GM10248 (cell line): ENCODE results near the gene RAB13.
A peak's percentile ranks its signal among the peaks of the same experiment; 100 is the strongest.
"Not testable (repeated sequence)": the region's sequence is repeated elsewhere in the genome, so short reads cannot be mapped to it uniquely, and the experiment has no call there.

Experiments
- CTCF ChIA-PET: fragments of 300-600 bp; sonication (Branson Sonifier 250); formaldehyde crosslinking; extraction: SDS; loops from one replicate; lab custom pipeline; 2021; ENCODE audit warnings: antibody characterized with exemption; lab: Yijun Ruan, JAX
- POLR2A ChIA-PET: fragments of 350-650 bp; sonication (Branson Sonifier 250); formaldehyde crosslinking; extraction: SDS; loops from one replicate; lab custom pipeline; 2020; ENCODE audit warnings: antibody characterized with exemption; lab: Yijun Ruan, JAX
- DNase-seq: peaks from one replicate; pipeline ENCODE4 v3.0.0; 2012; ENCODE audit errors: extremely low spot score
- TF ChIP-seq, protein P1 (sequence below): IDR thresholded peaks from 2 replicates; pipeline ENCODE4 v1.5.1; 2012; ENCODE audit warnings: mild to moderate bottlenecking, low read depth; ENCODE audit errors: extremely low read depth, missing control alignments, control extremely low read depth

RAB13 gene

DNA sequence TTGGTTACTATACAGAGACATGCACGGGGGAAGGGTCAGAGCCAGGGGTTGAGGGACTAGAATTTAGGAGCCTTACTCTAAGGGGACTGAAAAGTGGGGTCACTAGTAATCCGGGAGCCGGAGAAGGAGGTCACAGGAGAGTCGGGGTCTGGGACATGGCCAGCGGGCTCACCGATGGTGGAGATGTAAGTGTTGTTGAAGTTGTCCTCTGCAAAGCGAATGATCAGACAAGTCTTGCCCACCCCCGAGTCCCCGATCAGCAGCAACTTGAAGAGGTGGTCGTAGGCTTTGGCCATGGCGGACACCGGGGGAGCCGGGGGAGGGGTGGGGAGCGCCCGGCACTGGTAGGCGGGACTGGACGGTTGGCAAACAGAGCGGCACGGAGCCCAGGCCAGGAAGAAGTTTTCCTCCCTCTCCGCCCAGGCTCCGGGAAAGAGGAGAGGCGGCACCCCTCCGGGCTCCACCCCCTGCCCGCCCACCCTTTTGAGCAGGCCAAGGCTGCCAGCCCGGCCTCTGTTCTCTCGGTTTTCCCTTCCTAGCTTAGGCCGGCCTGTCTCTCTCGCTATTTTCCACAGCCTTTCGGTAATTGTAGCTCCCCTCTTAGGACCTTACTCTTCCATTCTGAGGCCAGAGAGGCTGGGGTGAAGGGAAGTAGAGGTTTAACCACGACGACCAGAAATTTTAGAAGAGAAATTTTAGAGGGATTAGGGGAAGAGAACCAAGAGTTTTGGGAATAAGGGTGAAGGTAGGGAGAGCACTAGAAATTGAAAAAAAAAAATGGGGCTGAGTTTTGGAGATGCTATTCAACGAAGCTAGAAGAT is at the start of gene RAB13:
Gene RAB13 (minus strand): TSS at position 399 of the 821 bp plus-strand sequence. CDS start 103 bp downstream, at position 296.
- POLR2A ChIA-PET, result interaction anchor here (0.6 to 1.6 kb wide), 3 partner anchors 24 to 352 kb away, joined by 3 to 4 read pairs (median 3); partner anchors contain the start of gene CHTOP
- CTCF ChIA-PET, result interaction anchor here (0.6 to 4.1 kb wide), 37 partner anchors 9 to 476 kb away, joined by 3 to 36 read pairs (median 5); partner anchors contain the start of genes CREB3L4, DENND4B, GATAD2B and JTB
- TF ChIP-seq, protein P1, sequence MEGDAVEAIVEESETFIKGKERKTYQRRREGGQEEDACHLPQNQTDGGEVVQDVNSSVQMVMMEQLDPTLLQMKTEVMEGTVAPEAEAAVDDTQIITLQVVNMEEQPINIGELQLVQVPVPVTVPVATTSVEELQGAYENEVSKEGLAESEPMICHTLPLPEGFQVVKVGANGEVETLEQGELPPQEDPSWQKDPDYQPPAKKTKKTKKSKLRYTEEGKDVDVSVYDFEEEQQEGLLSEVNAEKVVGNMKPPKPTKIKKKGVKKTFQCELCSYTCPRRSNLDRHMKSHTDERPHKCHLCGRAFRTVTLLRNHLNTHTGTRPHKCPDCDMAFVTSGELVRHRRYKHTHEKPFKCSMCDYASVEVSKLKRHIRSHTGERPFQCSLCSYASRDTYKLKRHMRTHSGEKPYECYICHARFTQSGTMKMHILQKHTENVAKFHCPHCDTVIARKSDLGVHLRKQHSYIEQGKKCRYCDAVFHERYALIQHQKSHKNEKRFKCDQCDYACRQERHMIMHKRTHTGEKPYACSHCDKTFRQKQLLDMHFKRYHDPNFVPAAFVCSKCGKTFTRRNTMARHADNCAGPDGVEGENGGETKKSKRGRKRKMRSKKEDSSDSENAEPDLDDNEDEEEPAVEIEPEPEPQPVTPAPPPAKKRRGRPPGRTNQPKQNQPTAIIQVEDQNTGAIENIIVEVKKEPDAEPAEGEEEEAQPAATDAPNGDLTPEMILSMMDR, result no peak
- peak; percentile 52 for DNase-seq

DNA sequence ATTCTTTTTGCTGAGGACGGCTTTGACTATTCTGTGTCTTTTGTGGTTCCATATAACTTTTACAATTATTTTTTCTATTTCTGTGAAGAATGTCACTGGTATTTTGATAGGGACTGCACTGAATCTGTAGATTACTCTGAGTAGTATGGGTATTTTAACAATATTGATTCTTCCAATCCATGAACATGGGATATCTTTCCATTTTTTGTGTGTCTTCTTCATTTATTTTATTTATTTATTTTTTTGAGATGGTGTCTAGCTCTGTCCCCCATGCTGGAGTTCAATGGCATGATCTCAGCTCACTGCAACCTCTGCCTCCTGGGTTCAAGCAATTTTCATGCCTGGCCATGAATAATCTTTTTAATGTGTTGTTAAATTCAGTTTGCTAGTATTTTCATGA is 47.6 kb upstream of the RAB13 start:
- CTCF ChIA-PET, DNase-seq, POLR2A ChIA-PET: not testable (repeated sequence)

DNA sequence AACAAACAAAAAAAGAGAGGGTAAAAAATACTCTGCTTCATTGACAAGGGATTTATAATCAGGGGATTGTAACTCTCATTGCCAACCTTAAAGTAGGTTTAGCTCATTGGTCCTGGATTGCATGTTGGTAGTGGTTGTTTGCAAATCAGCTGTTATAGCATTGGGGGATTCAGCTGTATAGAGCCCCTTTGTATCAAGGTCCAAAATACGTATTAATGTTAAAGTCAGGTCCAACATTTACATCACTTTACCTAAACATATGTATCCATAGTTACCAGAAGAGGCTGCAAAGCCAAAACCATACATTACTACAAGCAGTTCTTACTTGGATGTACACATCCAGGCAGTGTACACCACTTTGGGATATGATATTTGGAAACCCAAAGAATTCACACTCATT is 33.8 kb upstream of the RAB13 start:
- CTCF ChIA-PET, result interaction anchor here (1.8 to 1.9 kb wide), 2 partner anchors 9 to 11 kb away, joined by 4 read pairs; no protein-coding TSS in a partner anchor
- POLR2A ChIA-PET, result no interaction called here
- TF ChIP-seq, protein P1, result no peak
- DNase-seq, result no peak

DNA sequence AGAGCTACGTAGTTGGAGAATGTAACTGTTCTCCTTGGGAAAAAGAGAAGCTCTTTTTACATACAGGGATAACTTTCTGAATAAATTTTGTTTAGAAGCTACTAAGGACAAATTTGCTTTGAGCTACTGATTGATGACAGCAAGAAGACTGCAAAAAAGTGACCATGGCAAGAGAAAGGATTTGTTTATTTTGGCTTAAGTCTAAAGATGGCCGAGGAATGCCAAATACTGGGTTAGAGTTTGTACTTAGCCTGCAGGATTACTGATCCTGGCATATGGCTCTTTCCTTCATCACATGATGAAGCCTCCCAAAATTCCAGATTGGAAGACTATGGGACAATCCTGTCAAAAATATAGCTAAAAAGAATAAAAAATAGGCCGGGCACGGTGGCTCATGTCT is 33.1 kb upstream of the RAB13 start:
- DNase-seq, result no peak
- CTCF ChIA-PET, result interaction anchor here (1.4 to 1.9 kb wide), 4 partner anchors 10 to 17 kb away, joined by 3 to 4 read pairs (median 4); no protein-coding TSS in a partner anchor
- TF ChIP-seq, protein P1, result no peak
- POLR2A ChIA-PET, result no interaction called here

DNA sequence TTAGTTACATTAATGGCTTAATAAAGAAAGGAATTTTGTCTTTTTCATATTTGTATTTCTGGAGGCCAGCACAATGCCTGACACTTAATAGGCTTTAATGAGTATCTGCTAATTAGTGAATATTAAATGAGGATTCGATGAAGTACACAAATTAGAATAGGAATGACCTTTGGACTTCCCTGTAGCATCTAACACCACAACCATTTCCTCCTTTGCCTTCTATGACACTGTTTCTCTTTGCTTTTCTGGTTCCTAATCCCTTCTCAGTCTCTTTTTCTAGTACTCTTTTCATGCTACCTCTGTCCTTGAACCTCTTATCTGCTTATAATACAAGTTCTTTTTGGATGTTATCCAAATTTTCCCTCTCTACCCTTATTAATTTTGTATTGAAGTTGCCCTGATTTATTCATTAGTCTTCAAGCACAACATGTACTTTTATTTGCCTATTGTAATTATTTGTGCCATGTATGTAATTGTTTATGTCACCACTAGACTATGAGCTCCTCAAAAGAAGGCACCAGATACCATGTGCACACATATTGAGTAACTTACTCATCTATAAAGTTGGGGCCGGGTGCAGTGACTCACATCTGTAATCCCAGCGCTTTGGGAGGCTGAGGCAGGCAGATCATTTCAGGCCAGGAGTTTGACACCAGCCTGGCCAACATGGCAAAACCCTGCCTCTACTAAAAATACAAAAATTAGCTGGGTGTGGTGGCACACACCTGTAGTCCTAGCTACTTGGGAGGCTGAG is 28.2 kb upstream of the RAB13 start:
- POLR2A ChIA-PET, result no interaction called here
- DNase-seq, result peak; percentile 24
- CTCF ChIA-PET, result interaction anchor here (1.0 kb wide), 1 partner anchor 9 kb away, joined by 5 read pairs; no protein-coding TSS in a partner anchor

DNA sequence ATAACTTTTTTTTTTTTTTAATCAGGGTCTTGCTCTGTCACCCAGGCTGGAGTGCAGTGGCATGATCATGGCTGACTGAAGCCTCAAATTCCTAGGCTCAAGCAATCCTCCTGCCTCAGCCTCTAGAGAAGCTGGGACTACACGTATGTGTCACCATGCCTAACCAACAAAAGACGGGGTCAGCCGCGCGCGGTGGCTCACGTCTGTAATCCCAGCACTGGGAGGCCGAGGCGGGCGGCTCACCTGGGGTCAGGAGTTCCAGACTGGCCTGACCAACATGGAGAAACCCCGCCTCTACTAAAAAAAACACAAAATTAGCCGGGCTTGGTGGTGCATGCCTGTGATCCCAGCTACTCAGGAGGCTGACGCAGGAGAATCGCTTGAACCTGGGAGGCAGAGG is 26.4 kb upstream of the RAB13 start:
- POLR2A ChIA-PET, CTCF ChIA-PET, DNase-seq: not testable (repeated sequence)

More for the DNA sequence above, 28.2 kb upstream of the RAB13 start:
- TF ChIP-seq, protein P1, result no peak

DNA sequence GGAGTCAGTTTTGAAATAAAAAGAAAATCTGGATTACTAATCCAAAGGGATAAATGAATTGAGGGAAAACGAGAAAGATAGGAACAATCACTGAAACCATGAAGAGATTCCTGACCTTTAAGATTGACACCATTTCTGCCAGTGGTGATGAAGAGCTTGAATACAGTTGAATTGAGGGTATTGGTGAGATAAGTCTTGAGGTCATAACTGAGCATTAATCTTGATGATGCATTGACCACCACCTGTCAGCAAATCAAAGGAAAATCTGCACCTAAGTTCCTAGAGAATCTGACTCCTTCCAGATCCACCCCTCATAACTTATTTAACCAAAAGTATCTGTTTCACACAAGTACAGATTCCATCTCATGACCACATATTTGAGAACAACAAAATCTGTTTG is 26.0 kb upstream of the RAB13 start:
- ChIA-PET CTCF (no interaction called here), POLR2A (no interaction called here)
- DNase-seq, result no peak
- TF ChIP-seq, protein P1, result no peak
